Gastroesophageal sphincter (tissue), 3 donors: ENCODE results near the gene BMP7.

ENCODE experiments used
- CTCF ChIP-seq, 4 experiments: fragments of 200-600 bp in 2 of 4; fragments of 450-650 bp in 2 of 4; sonication (generic) in 1 of 4; IDR thresholded peaks; one replicate each; pipeline ENCODE4 v1.5.1; 2017 to 2019; ENCODE audit warnings: antibody characterized with exemption in 4 of 4, mild to moderate bottlenecking in 2 of 4, moderate library complexity in 2 of 4
- POLR2A ChIP-seq, 2 donors: fragments of 450-650 bp; IDR thresholded peaks; one replicate each; pipeline ENCODE4 v1.6.1; 2017; ENCODE audit warnings: antibody characterized with exemption in 2 of 2, mild to moderate bottlenecking in 2 of 2, moderate library complexity in 1 of 2

DNA sequence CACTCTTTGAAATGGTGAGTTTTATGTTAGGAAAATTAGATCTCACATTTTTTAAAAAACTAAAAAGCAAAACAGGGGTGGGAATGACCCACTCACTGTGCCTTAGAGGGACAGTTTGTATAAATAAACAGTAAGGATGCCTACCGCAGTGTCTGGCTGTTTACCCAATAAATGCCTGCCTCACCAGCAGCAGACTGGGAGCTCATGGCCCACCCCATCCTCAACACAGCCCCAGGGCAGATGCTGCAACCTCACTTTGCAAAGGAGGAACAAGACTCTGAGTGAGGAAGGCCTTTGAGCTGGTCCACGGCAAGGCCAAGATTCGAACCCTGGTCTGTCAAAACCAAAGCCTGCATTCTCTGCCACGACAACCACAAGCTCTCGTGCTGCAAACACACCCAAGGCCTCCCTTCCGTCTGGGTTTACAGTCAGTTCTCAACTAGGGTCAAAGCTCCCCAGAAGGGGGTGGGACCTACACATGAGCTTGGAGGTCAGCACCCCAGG, 77.8 kb downstream of the BMP7 start:
- TF ChIP-seq CTCF (IDR thresholded peaks at IDR 0.05) (no peak), POLR2A (IDR thresholded peaks at IDR 0.05) (no peak)
